Spleen (tissue), 7 donors: ENCODE results near the gene BIN2.

Experiments used
- POLR2A ChIP-seq, 3 donors: fragments of 450-650 bp; IDR thresholded peaks; one replicate each; pipeline ENCODE4 v1.5.1; 2017; ENCODE audit warnings: antibody characterized with exemption in 3 of 3, mild to moderate bottlenecking in 1 of 3
- POLR2AphosphoS5 ChIP-seq, 3 donors: sonication (generic); formaldehyde crosslinking; IDR thresholded peaks; one replicate each; pipeline ENCODE4 v1.5.1; 2017; ENCODE audit warnings: antibody characterized with exemption in 3 of 3
- TF ChIP-seq, protein P1 (sequence below), 11 experiments: fragments of 200-600 bp in 7 of 11; fragments of 450-650 bp in 4 of 11; sonication (generic) in 4 of 11; IDR thresholded peaks in 8 of 11; conservative IDR thresholded peaks in 3 of 11; 1 replicate in 7 of 11; 2 replicates in 4 of 11; pipeline versions ENCODE4 v1.4.0 to v1.8.0; 2016 to 2021; ENCODE audit warnings: antibody characterized with exemption in 11 of 11, inconsistent platforms in 4 of 11, mild to moderate bottlenecking in 1 of 11
- donor health status: DM: no; HTN: no; CAD: no; lungs with moderate emphysema.
- donor health status: DM: no; HTN: no; CAD: no.
- donor health status: DM: no; HTN: no; CAD: no.

- TF ChIP-seq, protein P1, sequence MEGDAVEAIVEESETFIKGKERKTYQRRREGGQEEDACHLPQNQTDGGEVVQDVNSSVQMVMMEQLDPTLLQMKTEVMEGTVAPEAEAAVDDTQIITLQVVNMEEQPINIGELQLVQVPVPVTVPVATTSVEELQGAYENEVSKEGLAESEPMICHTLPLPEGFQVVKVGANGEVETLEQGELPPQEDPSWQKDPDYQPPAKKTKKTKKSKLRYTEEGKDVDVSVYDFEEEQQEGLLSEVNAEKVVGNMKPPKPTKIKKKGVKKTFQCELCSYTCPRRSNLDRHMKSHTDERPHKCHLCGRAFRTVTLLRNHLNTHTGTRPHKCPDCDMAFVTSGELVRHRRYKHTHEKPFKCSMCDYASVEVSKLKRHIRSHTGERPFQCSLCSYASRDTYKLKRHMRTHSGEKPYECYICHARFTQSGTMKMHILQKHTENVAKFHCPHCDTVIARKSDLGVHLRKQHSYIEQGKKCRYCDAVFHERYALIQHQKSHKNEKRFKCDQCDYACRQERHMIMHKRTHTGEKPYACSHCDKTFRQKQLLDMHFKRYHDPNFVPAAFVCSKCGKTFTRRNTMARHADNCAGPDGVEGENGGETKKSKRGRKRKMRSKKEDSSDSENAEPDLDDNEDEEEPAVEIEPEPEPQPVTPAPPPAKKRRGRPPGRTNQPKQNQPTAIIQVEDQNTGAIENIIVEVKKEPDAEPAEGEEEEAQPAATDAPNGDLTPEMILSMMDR (IDR thresholded peaks at IDR 0.05 in 8 of 11, conservative IDR thresholded peaks at IDR 0.05 in 3 of 11) = no peak
- TF ChIP-seq POLR2AphosphoS5 (IDR thresholded peaks at IDR 0.05) (no peak), POLR2A (IDR thresholded peaks at IDR 0.05) (no peak)
Observed at GRCh38 chr12:51324953-51325352, 979 bp upstream of the BIN2 start.
